HL-60 (cell line): Measurements from ENCODE around the gene CDH3.

Source experiments
- DNase-seq, 2 experiments: peaks; one replicate each; pipeline ENCODE4 v3.0.0-alpha.2; 2010 to 2020; ENCODE audit warnings: low read depth in 1 of 2, low spot score in 1 of 2
- H3K27ac ChIP-seq: fragments of 250-450 bp; sonication (Bioruptor Pico); replicated peaks from 2 replicates; pipeline ENCODE4 v1.5.1; 2020; ENCODE audit warnings: mild to moderate bottlenecking, moderate library complexity
- H3K27me3 ChIP-seq: fragments of 250-450 bp; sonication (Bioruptor Pico); 2 replicates; pipeline ENCODE4 v1.5.1; 2021; ENCODE audit warnings: mild to moderate bottlenecking, moderate library complexity; ENCODE audit not compliant: insufficient read depth, poor library complexity, severe bottlenecking
- H3K4me3 ChIP-seq: replicated peaks from 2 replicates; pipeline ENCODE4 v1.5.1; 2011; ENCODE audit warnings: mild to moderate bottlenecking, control low read depth, low read length; ENCODE audit not compliant: insufficient read depth
- GABPA ChIP-seq: IDR thresholded peaks from 2 replicates; pipeline ENCODE4 v1.6.1; 2012; ENCODE audit warnings: low read depth
- POLR2AphosphoS5 ChIP-seq: IDR thresholded peaks from 2 replicates; pipeline ENCODE4 v1.6.1; 2012; ENCODE audit warnings: low read depth
- SPI1 ChIP-seq: IDR thresholded peaks from 2 replicates; pipeline ENCODE4 v1.6.1; 2012; ENCODE audit warnings: low read depth, mild to moderate bottlenecking, borderline replicate concordance
- TF ChIP-seq, protein P1 (sequence below): IDR thresholded peaks from one replicate; pipeline ENCODE4 v1.5.1; 2011; ENCODE audit warnings: low read length, control low read depth, inconsistent platforms; ENCODE audit not compliant: insufficient read depth
- TF ChIP-seq, protein P2 (sequence below): IDR thresholded peaks from 2 replicates; pipeline ENCODE4 v1.6.1; 2012; ENCODE audit warnings: low read depth; ENCODE audit not compliant: insufficient replicate concordance

CDH3 gene

DNA sequence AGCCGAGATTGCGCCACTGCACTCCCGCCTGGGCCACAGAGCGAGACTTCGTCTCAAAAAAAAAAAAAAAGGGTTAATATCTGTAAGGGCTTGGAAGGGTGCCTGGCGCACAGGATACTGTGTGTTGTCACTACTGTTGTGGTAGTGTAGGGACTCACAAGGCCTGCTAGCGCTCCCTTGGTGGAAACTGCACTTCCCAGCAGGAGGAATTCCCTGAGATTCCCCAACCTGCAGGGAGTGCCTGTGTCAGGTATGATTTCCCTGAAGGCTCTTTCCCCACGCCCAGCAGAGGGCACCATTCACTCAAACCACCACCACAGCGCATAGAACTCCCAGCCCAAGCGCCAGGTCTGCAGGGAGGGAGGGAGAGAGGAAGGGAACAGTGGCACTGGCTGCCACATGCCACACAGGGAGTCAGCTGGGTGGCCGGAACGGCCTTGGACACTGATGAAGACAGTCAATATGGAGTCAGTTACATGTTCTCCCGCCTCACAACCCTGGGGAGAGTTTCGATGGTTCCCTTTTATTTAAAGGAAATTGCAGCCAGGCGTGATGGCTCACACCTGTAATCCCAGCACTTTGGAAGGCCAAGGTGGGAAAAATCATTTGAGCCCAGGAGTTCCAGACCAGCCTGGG is 59.2 kb downstream of the CDH3 start:
- TF ChIP-seq GABPA (no peak), POLR2AphosphoS5 (no peak)
- TF ChIP-seq, protein P1, sequence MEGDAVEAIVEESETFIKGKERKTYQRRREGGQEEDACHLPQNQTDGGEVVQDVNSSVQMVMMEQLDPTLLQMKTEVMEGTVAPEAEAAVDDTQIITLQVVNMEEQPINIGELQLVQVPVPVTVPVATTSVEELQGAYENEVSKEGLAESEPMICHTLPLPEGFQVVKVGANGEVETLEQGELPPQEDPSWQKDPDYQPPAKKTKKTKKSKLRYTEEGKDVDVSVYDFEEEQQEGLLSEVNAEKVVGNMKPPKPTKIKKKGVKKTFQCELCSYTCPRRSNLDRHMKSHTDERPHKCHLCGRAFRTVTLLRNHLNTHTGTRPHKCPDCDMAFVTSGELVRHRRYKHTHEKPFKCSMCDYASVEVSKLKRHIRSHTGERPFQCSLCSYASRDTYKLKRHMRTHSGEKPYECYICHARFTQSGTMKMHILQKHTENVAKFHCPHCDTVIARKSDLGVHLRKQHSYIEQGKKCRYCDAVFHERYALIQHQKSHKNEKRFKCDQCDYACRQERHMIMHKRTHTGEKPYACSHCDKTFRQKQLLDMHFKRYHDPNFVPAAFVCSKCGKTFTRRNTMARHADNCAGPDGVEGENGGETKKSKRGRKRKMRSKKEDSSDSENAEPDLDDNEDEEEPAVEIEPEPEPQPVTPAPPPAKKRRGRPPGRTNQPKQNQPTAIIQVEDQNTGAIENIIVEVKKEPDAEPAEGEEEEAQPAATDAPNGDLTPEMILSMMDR = peak; percentile 61
- Histone ChIP-seq H3K27me3 (no peaks in the 10 kb centered on the region), H3K4me3 (no peak overlapping the region), H3K27ac (no peak overlapping the region)
- DNase-seq = peak; percentile 75 to 81

DNA sequence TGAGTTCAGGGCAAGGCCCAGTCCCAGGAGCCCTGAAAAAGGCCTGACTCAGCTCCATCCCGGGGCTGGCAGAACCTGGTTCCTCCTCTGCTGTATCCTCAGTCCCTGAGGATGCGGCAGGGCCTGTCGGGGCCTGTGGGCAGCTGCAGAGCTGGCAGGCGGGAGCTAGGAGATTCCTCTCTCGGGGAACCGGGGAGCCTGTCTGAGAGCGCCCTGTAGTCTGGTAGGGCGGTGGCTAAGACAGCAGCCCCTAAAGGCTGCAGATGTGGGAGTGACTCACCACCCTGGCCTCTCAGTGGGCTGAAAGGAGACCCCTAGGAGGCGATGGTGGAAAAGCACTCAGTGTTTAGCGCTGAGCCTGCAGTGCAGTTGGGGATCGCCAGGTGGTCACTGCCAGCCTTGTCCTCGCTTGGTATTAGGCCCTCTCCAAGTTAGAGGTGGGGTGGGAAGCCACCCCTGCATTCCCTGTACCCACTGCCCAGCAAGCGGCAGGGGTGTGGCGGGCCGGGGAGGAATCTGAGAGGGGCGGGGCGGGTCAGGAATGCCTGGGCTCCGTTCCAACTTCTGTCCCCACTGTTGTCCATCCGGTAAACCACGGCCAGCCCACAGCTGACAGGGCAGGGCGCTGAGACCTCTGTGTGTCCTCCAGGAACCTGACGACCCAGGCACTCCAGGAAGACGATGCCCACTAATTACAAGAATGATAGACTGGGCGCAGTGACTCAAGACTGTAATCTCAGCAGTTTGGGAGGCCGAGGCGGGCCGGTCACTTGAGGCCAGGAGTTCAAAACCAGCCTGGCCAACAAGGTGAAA is 62.4 kb downstream of the CDH3 start:
- Histone ChIP-seq H3K27ac (0 out of 2 replicates have a peak overlapping the region, but pooled peaks have one; percentile 6), H3K27me3 (no peaks in the 10 kb centered on the region), H3K4me3 (no peak overlapping the region)
- TF ChIP-seq, protein P2, sequence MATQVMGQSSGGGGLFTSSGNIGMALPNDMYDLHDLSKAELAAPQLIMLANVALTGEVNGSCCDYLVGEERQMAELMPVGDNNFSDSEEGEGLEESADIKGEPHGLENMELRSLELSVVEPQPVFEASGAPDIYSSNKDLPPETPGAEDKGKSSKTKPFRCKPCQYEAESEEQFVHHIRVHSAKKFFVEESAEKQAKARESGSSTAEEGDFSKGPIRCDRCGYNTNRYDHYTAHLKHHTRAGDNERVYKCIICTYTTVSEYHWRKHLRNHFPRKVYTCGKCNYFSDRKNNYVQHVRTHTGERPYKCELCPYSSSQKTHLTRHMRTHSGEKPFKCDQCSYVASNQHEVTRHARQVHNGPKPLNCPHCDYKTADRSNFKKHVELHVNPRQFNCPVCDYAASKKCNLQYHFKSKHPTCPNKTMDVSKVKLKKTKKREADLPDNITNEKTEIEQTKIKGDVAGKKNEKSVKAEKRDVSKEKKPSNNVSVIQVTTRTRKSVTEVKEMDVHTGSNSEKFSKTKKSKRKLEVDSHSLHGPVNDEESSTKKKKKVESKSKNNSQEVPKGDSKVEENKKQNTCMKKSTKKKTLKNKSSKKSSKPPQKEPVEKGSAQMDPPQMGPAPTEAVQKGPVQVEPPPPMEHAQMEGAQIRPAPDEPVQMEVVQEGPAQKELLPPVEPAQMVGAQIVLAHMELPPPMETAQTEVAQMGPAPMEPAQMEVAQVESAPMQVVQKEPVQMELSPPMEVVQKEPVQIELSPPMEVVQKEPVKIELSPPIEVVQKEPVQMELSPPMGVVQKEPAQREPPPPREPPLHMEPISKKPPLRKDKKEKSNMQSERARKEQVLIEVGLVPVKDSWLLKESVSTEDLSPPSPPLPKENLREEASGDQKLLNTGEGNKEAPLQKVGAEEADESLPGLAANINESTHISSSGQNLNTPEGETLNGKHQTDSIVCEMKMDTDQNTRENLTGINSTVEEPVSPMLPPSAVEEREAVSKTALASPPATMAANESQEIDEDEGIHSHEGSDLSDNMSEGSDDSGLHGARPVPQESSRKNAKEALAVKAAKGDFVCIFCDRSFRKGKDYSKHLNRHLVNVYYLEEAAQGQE = no peak
- TF ChIP-seq GABPA = no peak
- TF ChIP-seq SPI1 = no peak
- TF ChIP-seq POLR2AphosphoS5 = no peak
- TF ChIP-seq, protein P1 = no peak
- DNase-seq = no peak

DNA sequence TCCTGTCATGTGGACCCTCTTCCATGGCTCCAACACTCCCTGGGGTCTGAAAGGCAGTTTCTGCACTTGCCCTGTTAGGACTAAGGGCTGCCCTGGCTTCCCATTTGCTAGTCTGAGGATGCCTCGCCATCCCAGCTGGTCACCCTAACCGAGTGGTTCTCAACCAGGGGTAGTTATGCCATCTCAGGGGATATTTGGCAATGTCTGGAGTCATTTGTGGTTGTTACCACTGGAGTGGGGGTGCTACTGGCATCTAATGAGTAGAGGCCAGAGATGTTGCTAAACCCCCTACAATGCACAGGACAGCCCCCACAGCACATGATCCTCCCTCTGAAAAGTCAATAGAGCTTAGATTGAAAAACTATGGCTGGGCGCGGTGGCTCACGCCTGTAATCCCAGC is 65.1 kb downstream of the CDH3 start:
- H3K27me3 ChIP-seq = no peaks in the 10 kb centered on the region
- no peak overlapping the region for H3K4me3 ChIP-seq
- DNase-seq = peak; percentile 69 to 95
- H3K27ac ChIP-seq = peak overlapping the region; percentile 84
- TF ChIP-seq SPI1 (no peak), POLR2AphosphoS5 (peak; percentile 63; the same call in 1 of the 2 replicates)
- TF ChIP-seq, protein P1 = no peak
- TF ChIP-seq, protein P2 = peak; percentile 17
